Progenitor cell of endocrine pancreas (in vitro differentiated cells): Measurements from ENCODE around the gene HSH2D. TPM values are rescaled to one million over a fixed set of nuclear protein-coding genes. Genes with fewer than 3 reads are reported as not detected.
A peak's percentile ranks its signal among the peaks of the same experiment; 100 is the strongest.

Experiments used
- DNase-seq: peaks from one replicate; pipeline ENCODE4 v3.0.0; 2021; ENCODE audit warnings: low spot score; ENCODE audit not compliant: unreplicated experiment
- H3K27ac Mint-ChIP-seq: 2 replicates; pipeline ENCODE4 v1.8.0; 2021; ENCODE audit warnings: mild to moderate bottlenecking, moderate library complexity, mixed read lengths
- H3K27me3 Mint-ChIP-seq: 2 replicates; pipeline ENCODE4 v1.8.0; 2021; ENCODE audit warnings: mixed read lengths
- H3K36me3 Mint-ChIP-seq: 2 replicates; pipeline ENCODE4 v1.8.0; 2022; ENCODE audit warnings: mixed read lengths; ENCODE audit not compliant: insufficient read depth
- H3K4me1 Mint-ChIP-seq: 2 replicates; pipeline ENCODE4 v1.8.0; 2021; ENCODE audit warnings: low read depth, mixed read lengths
- H3K4me3 Mint-ChIP-seq: 2 replicates; pipeline ENCODE4 v1.8.0; 2021; ENCODE audit warnings: low read depth, mild to moderate bottlenecking, moderate library complexity, mixed read lengths
- H3K9me3 Mint-ChIP-seq: 2 replicates; pipeline ENCODE4 v1.8.0; 2021; ENCODE audit warnings: low read depth, mixed read lengths
- CTCF ChIP-seq: fragments of 200-600 bp; sonication (generic); IDR thresholded peaks from one replicate; pipeline ENCODE4 v1.5.0; 2021; ENCODE audit warnings: antibody characterized with exemption, mild to moderate bottlenecking; ENCODE audit not compliant: unreplicated experiment
- total RNA-seq: library from RNA; stranded (reverse); gene quantifications from 2 replicates; pipeline ENCODE4 v1.2.1, GENCODE V29; 2021

The HSH2D gene
- total RNA-seq, 1 donor from 2014 or later, result 0.72 TPM

- peaks cover 21% of the 10 kb centered on the region for H3K4me1 Mint-ChIP-seq
- DNase-seq, result peak; percentile 98
- H3K36me3 Mint-ChIP-seq, result peaks cover 3% of the 10 kb centered on the region
- no peaks in the 10 kb centered on the region for H3K27me3 Mint-ChIP-seq
- TF ChIP-seq CTCF, result no peak
- peak within 1 kb of the TSS; percentile 96 for H3K27ac Mint-ChIP-seq
- H3K4me3 Mint-ChIP-seq, result peak within 1 kb of the TSS; percentile 79
- H3K9me3 Mint-ChIP-seq, result no peaks in the 10 kb centered on the region
Observed at GRCh38 chr19:16197622-16198369, 54.3 kb downstream of the HSH2D start, which contains the start of gene AP1M1. TSS of gene AP1M1 (plus strand) at chr19:16197911. CDS start at chr19:16198027, 116 bp downstream.

GRCh38 chr19:16198370-16198651, 54.8 kb downstream of the HSH2D start:
- no peak for TF ChIP-seq CTCF
- H3K4me1 Mint-ChIP-seq, result peaks cover 21% of the 10 kb centered on the region
- H3K27ac Mint-ChIP-seq, result peak overlapping the region; percentile 62
- H3K36me3 Mint-ChIP-seq, result peaks cover 3% of the 10 kb centered on the region
- H3K27me3 Mint-ChIP-seq, result no peaks in the 10 kb centered on the region
- H3K4me3 Mint-ChIP-seq, result peak overlapping the region; percentile 75
- H3K9me3 Mint-ChIP-seq, result no peaks in the 10 kb centered on the region
- no peak for DNase-seq

GRCh38 chr19:16199275-16199932, 55.9 kb downstream of the HSH2D start:
- no peaks in the 10 kb centered on the region for H3K9me3 Mint-ChIP-seq
- no peak for DNase-seq
- peak overlapping the region; percentile 75 for H3K4me3 Mint-ChIP-seq
- H3K4me1 Mint-ChIP-seq, result peaks cover 21% of the 10 kb centered on the region
- no peaks in the 10 kb centered on the region for H3K27me3 Mint-ChIP-seq
- H3K27ac Mint-ChIP-seq, result peak overlapping the region; percentile 69
- peaks cover 2% of the 10 kb centered on the region for H3K36me3 Mint-ChIP-seq
- no peak for TF ChIP-seq CTCF

- DNase-seq, result no peak
- peak overlapping the region; percentile 62 for H3K27ac Mint-ChIP-seq
- no peaks in the 10 kb centered on the region for H3K27me3 Mint-ChIP-seq
- TF ChIP-seq CTCF, result no peak
- no peaks in the 10 kb centered on the region for H3K9me3 Mint-ChIP-seq
- H3K4me1 Mint-ChIP-seq, result peaks cover 21% of the 10 kb centered on the region
- H3K36me3 Mint-ChIP-seq, result peaks cover 2% of the 10 kb centered on the region
- H3K4me3 Mint-ChIP-seq, result peak overlapping the region; percentile 35
Observed at GRCh38 chr19:16200038-16201010, 56.8 kb downstream of the HSH2D start.

GRCh38 chr19:16201011-16201391, 57.5 kb downstream of the HSH2D start:
- no peak overlapping the region for H3K27ac Mint-ChIP-seq
- no peak for TF ChIP-seq CTCF
- H3K9me3 Mint-ChIP-seq, result no peaks in the 10 kb centered on the region
- peaks cover 2% of the 10 kb centered on the region for H3K36me3 Mint-ChIP-seq
- H3K4me1 Mint-ChIP-seq, result peaks cover 19% of the 10 kb centered on the region
- peak overlapping the region; percentile 19 for H3K4me3 Mint-ChIP-seq
- H3K27me3 Mint-ChIP-seq, result no peaks in the 10 kb centered on the region
- DNase-seq, result no peak
